Measurements from ENCODE around the gene CDCA4. TPM values are rescaled to one million over a fixed set of nuclear protein-coding genes. Genes with fewer than 3 reads are reported as not detected.

CDCA4 gene
- total RNA-seq, 2 donors from 2014 or later, result 54.2 to 61.1 TPM

- peaks cover 0 to 3% of the 10 kb centered on the region in 2 donors for H3K9me3 Mint-ChIP-seq
- DNase-seq (ENCODE audit: low spot score in 2 of 2), result no peak
- ATAC-seq, result no peak
- H3K36me3 Mint-ChIP-seq, result no peaks in the 10 kb centered on the region
- peak overlapping the region in 1 of 2 donors; percentile 33 for H3K27ac Mint-ChIP-seq
Observed at GRCh38 chr14:104992501-104992900, 28.4 kb downstream of the CDCA4 start.

GRCh38 chr14:104991896-104992230, 29.0 kb downstream of the CDCA4 start:
- no peaks in the 10 kb centered on the region for H3K36me3 Mint-ChIP-seq
- no peak for ATAC-seq
- H3K9me3 Mint-ChIP-seq, result peaks cover 0 to 3% of the 10 kb centered on the region in 2 donors

GRCh38 chr14:104989951-104990303, 31.0 kb downstream of the CDCA4 start:
- Mint-ChIP-seq H3K27ac (no peak overlapping the region), H3K36me3 (no peaks in the 10 kb centered on the region)

More at GRCh38 chr14:104991896-104992230, 29.0 kb downstream of the CDCA4 start:
- no peak overlapping the region for H3K27ac Mint-ChIP-seq
- DNase-seq (ENCODE audit: low spot score in 2 of 2), result no peak

GRCh38 chr14:104989236-104989950, 31.5 kb downstream of the CDCA4 start:
- DNase-seq (ENCODE audit: low spot score in 2 of 2) (no peak), ATAC-seq (no peak)
- H3K36me3 Mint-ChIP-seq, result no peaks in the 10 kb centered on the region
- H3K27ac Mint-ChIP-seq, result no peak overlapping the region
- H3K9me3 Mint-ChIP-seq, result peaks cover 0 to 3% of the 10 kb centered on the region in 2 donors

More at GRCh38 chr14:104989951-104990303, 31.0 kb downstream of the CDCA4 start:
- H3K9me3 Mint-ChIP-seq, result peaks cover 0 to 3% of the 10 kb centered on the region in 2 donors
- ATAC-seq (no peak), DNase-seq (ENCODE audit: low spot score in 2 of 2) (no peak)

- Mint-ChIP-seq H3K36me3 (no peaks in the 10 kb centered on the region), H3K27ac (peak overlapping the region in 1 of 2 donors; percentile 52), H3K9me3 (no peaks in the 10 kb centered on the region)
- ATAC-seq (no peak), DNase-seq (ENCODE audit: low spot score in 2 of 2) (no peak)
Observed at GRCh38 chr14:104986487-104987164, 34.3 kb downstream of the CDCA4 start.

- H3K27ac Mint-ChIP-seq, result peak within 1 kb of the TSS; percentile 81 to 86
- no peaks in the 10 kb centered on the region for H3K36me3 Mint-ChIP-seq
- H3K9me3 Mint-ChIP-seq, result no peaks in the 10 kb centered on the region
- DNase-seq (ENCODE audit: low spot score in 2 of 2) (peak; percentile 88 to 91), ATAC-seq (peak; percentile 97 to 98)
Observed at GRCh38 chr14:104985675-104986486, 35.0 kb downstream of the CDCA4 start, which contains the start of gene CLBA1. Gene CLBA1, plus strand, starts transcription at chr14:104985788. Its CDS starts 644 bp downstream, at chr14:104986432.

- H3K27ac Mint-ChIP-seq, result peak overlapping the region in 1 of 2 donors; percentile 86
- DNase-seq (ENCODE audit: low spot score in 2 of 2) (no peak), ATAC-seq (no peak)
- H3K36me3 Mint-ChIP-seq, result no peaks in the 10 kb centered on the region
- no peaks in the 10 kb centered on the region for H3K9me3 Mint-ChIP-seq
Observed at GRCh38 chr14:104984056-104984894, 36.6 kb downstream of the CDCA4 start.

GRCh38 chr14:104983231-104983721, 37.6 kb downstream of the CDCA4 start:
- Mint-ChIP-seq H3K9me3 (no peaks in the 10 kb centered on the region), H3K36me3 (no peaks in the 10 kb centered on the region), H3K27ac (peak overlapping the region in 1 of 2 donors; percentile 86)
- ATAC-seq, result no peak
- DNase-seq (ENCODE audit: low spot score in 2 of 2), result no peak

- no peak for ATAC-seq
- Mint-ChIP-seq H3K9me3 (no peaks in the 10 kb centered on the region), H3K27ac (no peak overlapping the region), H3K36me3 (peaks cover 0 to under 1% of the 10 kb centered on the region in 2 donors)
- peak in 1 of 2 donors; percentile 37 for DNase-seq (ENCODE audit: low spot score in 2 of 2)
Observed at GRCh38 chr14:104982548-104983230, 38.2 kb downstream of the CDCA4 start.

GRCh38 chr14:104981699-104982541, 39.0 kb downstream of the CDCA4 start:
- peak in 1 of 2 donors; percentile 50 for DNase-seq (ENCODE audit: low spot score in 2 of 2)
- Mint-ChIP-seq H3K27ac (no peak overlapping the region), H3K9me3 (no peaks in the 10 kb centered on the region), H3K36me3 (peaks cover 0 to 6% of the 10 kb centered on the region in 2 donors)
- ATAC-seq, result no peak

- Mint-ChIP-seq H3K36me3 (peaks cover 0 to 6% of the 10 kb centered on the region in 2 donors), H3K9me3 (no peaks in the 10 kb centered on the region), H3K27ac (no peak overlapping the region)
- DNase-seq (ENCODE audit: low spot score in 2 of 2), result peak in 1 of 2 donors; percentile 53
- ATAC-seq, result no peak
Observed at GRCh38 chr14:104980611-104981531, 40.0 kb downstream of the CDCA4 start.

GRCh38 chr14:104979758-104980610, 40.9 kb downstream of the CDCA4 start:
- DNase-seq (ENCODE audit: low spot score in 2 of 2), result no peak
- Mint-ChIP-seq H3K27ac (no peak overlapping the region), H3K9me3 (no peaks in the 10 kb centered on the region), H3K36me3 (peaks cover 0 to 6% of the 10 kb centered on the region in 2 donors)
- no peak for ATAC-seq

Data from activated naive CD4-positive, alpha-beta T cell treated with anti-CD3 and anti-CD28 coated beads, Interleukin-2, amount 50 U/mL, for 72 hours (primary cell).